T-cell (primary cell): ENCODE data around the gene JPH2. TPM values are rescaled to one million over a fixed set of nuclear protein-coding genes. Genes with fewer than 3 reads are reported as not detected.
"Not testable (repeated sequence)": the region's sequence is repeated elsewhere in the genome, so short reads cannot be mapped to it uniquely, and the experiment has no call there.

Experiments used
- ATAC-seq, 4 experiments: fragments of 200-7000 bp in 3 of 4; fragments of 150-1000 bp in 1 of 4; cut with Tn5 transposase; replicated peaks in 1 of 4; 1 replicate in 3 of 4; 2 replicates in 1 of 4; pipeline ENCODE4 v1.10.0; 2021; ENCODE audit warnings: moderate library complexity in 3 of 4, mild to moderate bottlenecking in 2 of 4, moderate number of reproducible peaks in 1 of 4
- CTCF ChIA-PET, 2 donors: fragments of 300-600 bp; sonication (Branson Sonifier 250); formaldehyde crosslinking; loops; one replicate each; lab custom pipeline; 2022; ENCODE audit warnings: antibody characterized with exemption in 2 of 2; lab: Charles Lee
- POLR2A ChIA-PET, 2 donors: fragments of 300-600 bp; sonication (Branson Sonifier 250); formaldehyde crosslinking; loops; one replicate each; lab custom pipeline; 2022; ENCODE audit warnings: antibody characterized with exemption in 2 of 2; lab: Charles Lee
- DNase-seq, 35 experiments: peaks; one replicate each; pipeline versions ENCODE4 v3.0.0 to v3.0.0-alpha.2; 2013 to 2023
- H3K27ac ChIP-seq: one replicate; pipeline ENCODE4 v1.5.1; 2013; ENCODE audit warnings: low read length
- H3K27me3 ChIP-seq, 2 experiments: replicated peaks in 1 of 2; 1 replicate in 1 of 2; 2 replicates in 1 of 2; pipeline versions ENCODE4 v1.6.1 to v1.7.0; 2013; ENCODE audit warnings: low read length in 1 of 2, mixed read lengths in 1 of 2; ENCODE audit not compliant: control insufficient read depth in 2 of 2, insufficient read depth in 2 of 2; ENCODE audit errors: extremely low read depth in 1 of 2
- H3K36me3 ChIP-seq, 2 donors: 1 replicate in 1 of 2; 2 replicates in 1 of 2; pipeline versions ENCODE4 v1.6.1 to v1.7.0; 2013; ENCODE audit warnings: low read length in 1 of 2; ENCODE audit not compliant: control insufficient read depth in 2 of 2, insufficient read depth in 1 of 2; ENCODE audit errors: extremely low read depth in 1 of 2
- H3K4me1 ChIP-seq, 2 experiments: 1 replicate in 1 of 2; 2 replicates in 1 of 2; pipeline versions ENCODE4 v1.6.1 to v1.7.0; 2013; ENCODE audit warnings: low read length in 2 of 2, mixed read lengths in 1 of 2; ENCODE audit not compliant: insufficient read depth in 2 of 2, control insufficient read depth in 1 of 2; ENCODE audit errors: extremely low read depth in 1 of 2
- H3K4me3 ChIP-seq, 2 donors: 1 replicate in 1 of 2; 2 replicates in 1 of 2; pipeline versions ENCODE4 v1.5.1 to v1.7.0; 2013; ENCODE audit warnings: mild to moderate bottlenecking in 2 of 2, low read length in 1 of 2, moderate library complexity in 1 of 2; ENCODE audit not compliant: control insufficient read depth in 1 of 2; ENCODE audit errors: extremely low read depth in 1 of 2
- H3K9me3 ChIP-seq: 2 replicates; pipeline ENCODE4 v1.7.0; 2013
- H3K27ac Mint-ChIP-seq, 2 donors: one replicate each; pipeline ENCODE4 v1.8.0; 2020 to 2021; ENCODE audit warnings: mild to moderate bottlenecking in 2 of 2, mixed read lengths in 2 of 2
- H3K27me3 Mint-ChIP-seq, 2 donors: one replicate each; pipeline ENCODE4 v1.8.0; 2021 to 2022; ENCODE audit warnings: mixed read lengths in 2 of 2
- H3K36me3 Mint-ChIP-seq: one replicate; pipeline ENCODE4 v1.8.0; 2021; ENCODE audit warnings: mixed read lengths
- H3K4me1 Mint-ChIP-seq, 3 donors: one replicate each; pipeline ENCODE4 v1.8.0; 2020 to 2022; ENCODE audit warnings: mixed read lengths in 3 of 3, mild to moderate bottlenecking in 1 of 3
- H3K4me3 Mint-ChIP-seq, 3 donors: one replicate each; pipeline ENCODE4 v1.8.0; 2020 to 2022; ENCODE audit warnings: mild to moderate bottlenecking in 3 of 3, mixed read lengths in 3 of 3, moderate library complexity in 3 of 3
- H3K9me3 Mint-ChIP-seq, 3 donors: one replicate each; pipeline ENCODE4 v1.8.0; 2020 to 2022; ENCODE audit warnings: mixed read lengths in 3 of 3
- WGBS: methylation state at CpG from one replicate; pipeline ENCODE4 v1.1.5; 2013; ENCODE audit warnings: missing lambda C conversion rate; ENCODE audit not compliant: insufficient coverage; 5-methylcytosine and 5-hydroxymethylcytosine counted together
- total RNA-seq, 35 experiments: library from RNA in 6 of 35; stranded (reverse) in 6 of 35; fragments of 120-200 nt in 1 of 35; gene quantifications; one replicate each; pipeline versions ENCODE4 v1.2.1 to v1.2.4 and lab custom pipeline; 2013 to 2026

The JPH2 gene
- total RNA-seq, 5 donors from 2014 or later (not counting 1 experiment from before 2014, with no cell fraction given), result 0.06 to 0.15 (median 0.09) TPM; not detected in 2

DNA sequence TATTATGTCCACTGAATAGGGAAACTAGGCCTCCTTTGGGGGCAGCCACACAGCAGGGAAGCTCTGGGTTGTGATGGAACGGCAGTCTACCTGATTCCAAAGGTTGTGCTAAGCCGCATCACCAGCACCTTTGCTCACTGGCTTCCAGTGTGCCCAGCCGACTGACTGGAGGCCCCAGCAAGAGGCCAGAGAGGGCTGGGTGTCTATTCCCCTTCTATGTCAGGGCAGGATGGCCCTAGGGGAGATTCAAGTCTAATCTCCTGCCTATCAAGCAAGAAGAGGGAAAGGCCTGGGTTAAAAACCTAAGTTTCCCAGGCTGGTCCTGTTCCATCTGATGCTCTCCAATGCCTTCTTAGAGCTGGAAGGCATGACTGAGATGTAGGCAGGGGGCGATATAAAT, 53.6 kb downstream of the JPH2 start:
- no peaks in the 10 kb centered on the region for H3K36me3 ChIP-seq
- no peak overlapping the region for H3K4me3 Mint-ChIP-seq
- peaks cover 0 to 3% of the 10 kb centered on the region in 2 donors for H3K27me3 Mint-ChIP-seq
- ChIA-PET POLR2A (no interaction called here), CTCF (no interaction called here)
- no peak overlapping the region for H3K27ac Mint-ChIP-seq
- H3K36me3 Mint-ChIP-seq, result no peaks in the 10 kb centered on the region
- no peaks in the 10 kb centered on the region for H3K9me3 ChIP-seq
- H3K4me3 ChIP-seq, result no peak overlapping the region
- no peak for DNase-seq
- H3K4me1 Mint-ChIP-seq, result no peaks in the 10 kb centered on the region
- WGBS, result 100% methylated on average over 3 of the region's 4 CpGs
- H3K9me3 Mint-ChIP-seq, result no peaks in the 10 kb centered on the region
- no peak overlapping the region for H3K27ac ChIP-seq
- ATAC-seq, result no peak
- H3K4me1 ChIP-seq, result no peaks in the 10 kb centered on the region
- H3K27me3 ChIP-seq, result peaks cover 0 to 11% of the 10 kb centered on the region in 2 experiments

DNA sequence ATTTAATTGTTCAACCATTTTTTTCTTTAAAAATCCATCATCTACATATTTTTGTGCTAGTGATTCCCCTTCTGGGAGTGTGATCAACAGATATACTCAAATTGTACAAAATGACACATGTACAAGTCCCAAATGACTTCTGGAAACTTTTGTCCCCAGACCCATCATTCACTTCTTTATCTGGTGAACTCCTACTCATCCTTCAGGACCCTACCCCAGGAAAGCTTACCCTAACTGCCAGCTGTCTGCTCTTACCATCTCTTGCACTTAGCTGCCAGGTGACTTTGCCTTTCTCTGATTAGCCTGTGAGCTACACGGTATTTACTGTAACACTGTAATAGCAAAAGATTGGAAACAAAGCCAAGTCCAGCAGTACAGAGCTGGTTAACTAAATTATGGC, 55.3 kb downstream of the JPH2 start:
- Histone ChIP-seq H3K4me1 (no peaks in the 10 kb centered on the region), H3K36me3 (no peaks in the 10 kb centered on the region), H3K4me3 (no peak overlapping the region), H3K27ac (no peak overlapping the region), H3K27me3 (peaks cover 0 to 2% of the 10 kb centered on the region in 2 experiments), H3K9me3 (no peaks in the 10 kb centered on the region)
- H3K4me3 Mint-ChIP-seq, result no peak overlapping the region
- H3K4me1 Mint-ChIP-seq, result no peaks in the 10 kb centered on the region
- ChIA-PET POLR2A (interaction anchor here in 1 of 2 donors (0.7 kb wide), 1 partner anchor 162 kb away, joined by 3 read pairs; no protein-coding TSS in a partner anchor), CTCF (interaction anchor here in 1 of 2 donors (0.9 kb wide), 1 partner anchor 59 kb away, joined by 3 read pairs; no protein-coding TSS in a partner anchor)
- ATAC-seq, result no peak
- H3K36me3 Mint-ChIP-seq, result no peaks in the 10 kb centered on the region
- H3K27me3 Mint-ChIP-seq, result peaks cover 3 to 6% of the 10 kb centered on the region in 2 donors
- H3K9me3 Mint-ChIP-seq, result no peaks in the 10 kb centered on the region
- no peak overlapping the region for H3K27ac Mint-ChIP-seq
- DNase-seq, result no peak
- no CpG with 5 or more reads among the region's 1 CpG for WGBS

GRCh38 chr20:44129911-44130718, 56.9 kb downstream of the JPH2 start:
- H3K9me3 ChIP-seq, result no peaks in the 10 kb centered on the region
- no peaks in the 10 kb centered on the region for H3K4me1 ChIP-seq
- no peak overlapping the region for H3K4me3 ChIP-seq
- POLR2A ChIA-PET, result no interaction called here
- peaks cover 0 to 8% of the 10 kb centered on the region in 2 experiments for H3K27me3 ChIP-seq
- no peaks in the 10 kb centered on the region for H3K36me3 ChIP-seq
- H3K27ac ChIP-seq, result no peak overlapping the region
- H3K9me3 Mint-ChIP-seq, result no peaks in the 10 kb centered on the region
- H3K36me3 Mint-ChIP-seq, result no peaks in the 10 kb centered on the region
- ATAC-seq, result no peak
- H3K27me3 Mint-ChIP-seq, result peaks cover 7 to 11% of the 10 kb centered on the region in 2 donors
- no peak overlapping the region for H3K4me3 Mint-ChIP-seq
- no peak for DNase-seq
- H3K4me1 Mint-ChIP-seq, result no peaks in the 10 kb centered on the region
- 77% methylated on average over 7 of the region's 9 CpGs for WGBS
- CTCF ChIA-PET, result interaction anchor here in 1 of 2 donors (0.6 kb wide), 1 partner anchor 107 kb away, joined by 4 read pairs; no protein-coding TSS in a partner anchor
- no peak overlapping the region for H3K27ac Mint-ChIP-seq

- H3K9me3 ChIP-seq, H3K27ac ChIP-seq, H3K36me3 Mint-ChIP-seq, H3K36me3 ChIP-seq, H3K4me3 ChIP-seq, H3K27me3 ChIP-seq, H3K9me3 Mint-ChIP-seq, CTCF ChIA-PET, POLR2A ChIA-PET, H3K4me1 ChIP-seq, ATAC-seq, H3K27ac Mint-ChIP-seq, H3K4me3 Mint-ChIP-seq, H3K4me1 Mint-ChIP-seq, DNase-seq: not testable (repeated sequence)
- H3K27me3 Mint-ChIP-seq, result peaks cover 9 to 12% of the 10 kb centered on the region in 2 donors
- 81% methylated on average over 7 of the region's 7 CpGs for WGBS
Observed at GRCh38 chr20:44129300-44129699, 57.7 kb downstream of the JPH2 start.

DNA sequence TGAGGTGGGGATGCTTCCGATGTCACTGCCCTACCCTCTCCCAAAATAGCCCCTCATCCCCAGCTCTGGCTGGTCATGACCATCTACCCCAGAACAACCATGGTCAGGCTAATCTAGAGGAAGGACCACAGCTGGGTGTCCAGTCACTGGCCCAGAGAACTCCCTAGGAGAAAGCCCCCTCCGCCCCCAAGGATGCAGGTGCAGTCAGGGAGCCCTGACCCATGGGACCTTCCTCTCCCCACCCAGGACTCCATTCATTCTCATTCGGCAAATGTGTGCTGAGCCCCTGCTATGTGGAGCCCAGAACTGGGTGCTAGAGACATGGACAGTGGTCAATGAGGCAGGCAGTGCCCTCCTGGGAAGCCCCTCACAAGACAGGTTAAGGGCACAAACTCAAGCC, 60.5 kb downstream of the JPH2 start:
- peaks cover 30 to 31% of the 10 kb centered on the region in 2 donors for H3K27me3 Mint-ChIP-seq
- no peak overlapping the region for H3K4me3 Mint-ChIP-seq
- H3K27ac ChIP-seq, result no peak overlapping the region
- ATAC-seq (no peak), DNase-seq (no peak)
- H3K4me1 ChIP-seq, result no peaks in the 10 kb centered on the region
- no peak overlapping the region for H3K27ac Mint-ChIP-seq
- H3K27me3 ChIP-seq, result peaks cover 0 to 30% of the 10 kb centered on the region in 2 experiments
- CTCF ChIA-PET, result no interaction called here
- no peaks in the 10 kb centered on the region for H3K36me3 Mint-ChIP-seq
- H3K9me3 Mint-ChIP-seq, result no peaks in the 10 kb centered on the region
- WGBS, result 100% methylated on average over 1 of the region's 3 CpGs
- H3K36me3 ChIP-seq, result no peaks in the 10 kb centered on the region
- POLR2A ChIA-PET, result no interaction called here
- H3K4me1 Mint-ChIP-seq, result no peaks in the 10 kb centered on the region
- H3K9me3 ChIP-seq, result no peaks in the 10 kb centered on the region
- H3K4me3 ChIP-seq, result no peak overlapping the region

DNA sequence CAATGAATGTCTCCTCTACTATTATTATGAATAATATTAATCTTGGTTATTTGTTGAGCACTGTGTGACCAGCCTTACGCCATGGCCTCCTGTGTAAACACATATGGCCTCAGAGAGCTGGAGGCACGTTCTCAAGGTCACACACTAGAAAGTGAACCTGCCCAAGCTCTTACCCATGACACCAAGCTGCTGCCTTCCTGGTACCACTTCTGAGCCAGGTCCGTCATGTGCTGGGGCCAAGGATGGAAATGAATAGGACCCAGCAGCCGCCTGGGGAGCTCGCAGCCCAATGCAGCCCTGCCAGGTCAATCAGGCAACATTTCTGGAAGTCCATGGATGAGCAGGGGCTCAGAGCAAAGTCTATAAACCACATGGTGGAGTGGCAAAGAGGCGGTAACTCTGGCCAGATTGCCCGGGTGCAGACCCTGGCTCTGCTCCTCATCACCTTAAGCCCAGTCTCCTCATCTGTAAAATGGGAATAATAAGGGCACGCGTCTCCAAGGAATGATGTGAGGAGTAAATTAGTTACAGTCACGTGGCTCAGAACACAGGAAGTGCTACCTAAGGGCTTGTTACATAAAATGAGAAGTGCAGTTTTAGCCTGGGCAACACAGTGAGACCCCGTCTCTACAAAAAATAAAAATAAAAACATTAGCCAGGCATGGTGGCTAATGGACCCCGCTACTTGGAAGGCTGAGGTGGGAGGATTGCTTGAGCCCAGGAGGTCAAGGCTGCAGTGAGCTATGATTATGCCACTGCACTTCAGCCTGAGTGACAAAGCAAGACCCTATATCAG, 61.5 kb downstream of the JPH2 start:
- Mint-ChIP-seq H3K4me1 (no peaks in the 10 kb centered on the region), H3K27ac (no peak overlapping the region), H3K9me3 (no peaks in the 10 kb centered on the region), H3K36me3 (no peaks in the 10 kb centered on the region), H3K4me3 (no peak overlapping the region), H3K27me3 (peaks cover 30 to 34% of the 10 kb centered on the region in 2 donors)
- Histone ChIP-seq H3K4me3 (no peak overlapping the region), H3K9me3 (no peaks in the 10 kb centered on the region), H3K27me3 (peaks cover 0 to 30% of the 10 kb centered on the region in 2 experiments), H3K27ac (no peak overlapping the region), H3K4me1 (no peaks in the 10 kb centered on the region), H3K36me3 (no peaks in the 10 kb centered on the region)
- DNase-seq (no peak), ATAC-seq (no peak)
- CTCF ChIA-PET, result no interaction called here
- 85% methylated on average over 3 of the region's 12 CpGs for WGBS
- POLR2A ChIA-PET, result no interaction called here
